Omental fat pad (tissue), 4 donors: Measurements from ENCODE around the gene PIEZO1. TPM values are rescaled to one million over a fixed set of nuclear protein-coding genes. Genes with fewer than 3 reads are reported as not detected.

ENCODE experiments used
- ATAC-seq: fragments of 150-250 bp; one replicate; pipeline ENCODE4 v1.9.1; 2016; ENCODE audit warnings: mild to moderate bottlenecking, moderate library complexity; ENCODE audit not compliant: low FRiP score
- DNase-seq: peaks from one replicate; pipeline ENCODE4 v3.0.0-alpha.2; 2019; ENCODE audit warnings: low spot score
- CTCF ChIP-seq, 3 donors: fragments of 450-650 bp; IDR thresholded peaks; one replicate each; pipeline ENCODE4 v1.5.1; 2016 to 2017; ENCODE audit warnings: antibody characterized with exemption in 3 of 3, mild to moderate bottlenecking in 3 of 3, moderate library complexity in 2 of 3
- total RNA-seq, 4 donors: library from RNA; depleted of rRNA; stranded (reverse); fragments of >200 nt; gene quantifications; one replicate each; pipeline ENCODE4 v1.1.0, GENCODE V29; 2016

PIEZO1 gene
- total RNA-seq, 4 donors from 2014 or later = 151 to 315 (median 249) TPM

GRCh38 chr16:88681709-88682451, 103.1 kb downstream of the PIEZO1 start:
- DNase-seq (no peak), ATAC-seq (no peak)

GRCh38 chr16:88681084-88681680, 103.8 kb downstream of the PIEZO1 start:
- TF ChIP-seq CTCF (IDR thresholded peaks at IDR 0.05) = no peak
- DNase-seq (no peak), ATAC-seq (no peak)

More at GRCh38 chr16:88681709-88682451, 103.1 kb downstream of the PIEZO1 start:
- TF ChIP-seq CTCF (IDR thresholded peaks at IDR 0.05) = no peak

GRCh38 chr16:88680554-88681083, 104.4 kb downstream of the PIEZO1 start:
- no peak for TF ChIP-seq CTCF (IDR thresholded peaks at IDR 0.05)
- no peak for ATAC-seq
- no peak for DNase-seq

DNA sequence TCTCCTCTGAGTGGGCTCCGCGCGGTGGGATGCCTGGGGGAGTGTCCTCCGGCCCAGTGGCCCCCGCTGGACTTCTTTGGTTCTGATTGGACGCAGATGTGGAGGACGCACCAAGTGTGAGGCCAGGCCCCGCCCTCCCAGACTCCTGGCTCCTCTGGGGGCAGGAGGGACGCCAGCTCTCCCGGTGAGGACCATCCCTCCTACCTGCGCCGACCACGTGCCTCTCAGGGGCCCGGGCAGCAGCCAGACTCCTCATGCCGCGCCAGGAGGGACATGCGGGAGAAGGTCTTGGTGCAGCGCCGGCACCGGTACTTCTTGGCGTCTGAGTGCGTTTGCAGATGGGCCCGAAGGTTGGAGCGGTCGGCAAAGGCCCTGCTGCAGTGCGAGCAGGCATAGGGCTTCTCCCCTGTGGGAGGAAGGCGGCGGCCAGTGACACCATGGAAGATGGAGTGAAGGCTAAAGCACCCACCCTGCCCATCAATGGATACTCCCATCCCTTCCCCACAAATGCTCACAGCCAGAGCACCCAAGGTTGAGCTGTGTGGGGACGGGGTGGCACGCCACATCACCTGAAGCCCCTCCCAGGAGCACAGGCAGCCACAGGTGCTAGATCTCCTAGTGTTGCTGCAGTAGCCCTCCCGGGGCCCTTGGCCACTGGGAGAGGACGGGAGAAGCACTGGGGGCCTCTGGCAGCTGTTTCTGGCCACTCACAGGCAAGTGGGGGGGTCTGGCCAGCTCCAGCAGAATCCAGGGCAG, 106.6 kb downstream of the PIEZO1 start:
- DNase-seq = no peak
- TF ChIP-seq CTCF (IDR thresholded peaks at IDR 0.05) = no peak
- ATAC-seq = no peak

GRCh38 chr16:88677721-88678120, 107.3 kb downstream of the PIEZO1 start:
- TF ChIP-seq CTCF (IDR thresholded peaks at IDR 0.05) = no peak
- ATAC-seq (no peak), DNase-seq (no peak)

DNA sequence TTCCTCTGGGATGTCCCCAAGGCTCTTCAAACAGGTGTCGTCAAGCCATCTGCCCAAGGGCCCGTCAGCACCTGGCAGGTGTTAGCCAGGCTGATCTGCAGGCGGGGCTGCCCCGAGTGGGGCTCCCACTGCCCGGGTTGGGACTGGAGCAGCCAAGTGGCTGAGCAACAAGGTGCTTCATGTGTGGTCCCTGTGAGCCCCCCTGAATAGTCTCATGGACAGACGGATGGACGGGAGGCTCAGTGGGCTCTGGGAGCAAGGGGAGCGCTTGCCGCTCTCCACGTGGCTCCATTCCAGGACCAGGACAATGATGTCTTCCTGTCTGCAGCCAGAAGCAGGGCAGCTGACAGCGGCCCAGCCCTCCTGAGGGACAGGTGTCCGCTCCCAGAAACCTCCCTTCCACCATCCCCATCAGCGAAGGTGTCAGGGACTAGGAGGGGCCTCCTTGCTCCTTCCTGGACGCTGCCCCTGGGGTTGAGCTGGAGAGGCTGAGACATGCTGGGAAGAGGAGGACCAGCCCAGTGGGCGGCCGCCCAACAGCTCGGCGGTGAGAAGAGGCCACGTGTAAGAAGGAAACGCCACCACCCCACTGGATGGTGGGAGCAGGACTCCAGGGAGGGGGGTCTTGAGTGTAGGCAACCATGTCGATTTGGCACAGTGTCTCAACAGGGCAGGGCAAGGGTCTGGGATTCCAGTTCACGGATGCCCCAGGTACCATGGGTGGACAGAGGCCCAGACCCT, 108.3 kb downstream of the PIEZO1 start:
- DNase-seq = no peak
- no peak for TF ChIP-seq CTCF (IDR thresholded peaks at IDR 0.05)
- ATAC-seq = no peak
